Upper lobe of right lung (tissue), 1 donor: ENCODE results near the gene GAS5. TPM values are rescaled to one million over a fixed set of nuclear protein-coding genes. Genes with fewer than 3 reads are reported as not detected.
"Not testable (repeated sequence)": the region's sequence is repeated elsewhere in the genome, so short reads cannot be mapped to it uniquely, and the experiment has no call there.

Source experiments
- ATAC-seq: fragments of 200-7000 bp; cut with Tn5 transposase; one replicate; pipeline ENCODE4 v1.9.1; 2020; ENCODE audit warnings: mild to moderate bottlenecking, moderate library complexity
- DNase-seq: peaks from one replicate; pipeline ENCODE4 v3.0.0-alpha.2; 2020
- H3K27ac ChIP-seq: fragments of 200-600 bp; one replicate; pipeline ENCODE4 v1.8.0; 2022
- H3K27me3 ChIP-seq: fragments of 200-600 bp; one replicate; pipeline ENCODE4 v1.8.0; 2022; ENCODE audit warnings: mild to moderate bottlenecking
- H3K36me3 ChIP-seq: fragments of 200-600 bp; one replicate; pipeline ENCODE4 v1.8.0; 2022
- H3K4me1 ChIP-seq: fragments of 200-600 bp; one replicate; pipeline ENCODE4 v1.8.0; 2022
- H3K4me3 ChIP-seq: fragments of 200-600 bp; one replicate; pipeline ENCODE4 v1.8.0; 2022; ENCODE audit warnings: mild to moderate bottlenecking
- H3K9me3 ChIP-seq: fragments of 200-600 bp; one replicate; pipeline ENCODE4 v1.8.0; 2022
- intact Hi-C: fragments of 100-400 bp; cut with DNase I; formaldehyde crosslinking; loops from one replicate; pipeline ENCODE4 v1.11.0; 2022
- total RNA-seq: library from RNA; stranded (reverse); fragmentation: NEBNext Ultra II Directional; extraction: Animal tissue kit (Norgen Biotek cat#: 25700); gene quantifications from one replicate; pipeline ENCODE4 v1.2.1, GENCODE V29; 2021
- TF ChIP-seq, protein P1 (sequence below): fragments of 200-600 bp; IDR thresholded peaks from one replicate; pipeline ENCODE4 v1.8.0; 2022; ENCODE audit warnings: antibody characterized with exemption
- donor health status: DM: no; HTN: yes; CAD: no; lungs with severe emphysema.

GAS5 gene
- total RNA-seq, 1 donor from 2014 or later = 310 TPM

GRCh38 chr1:173860065-173860464 is 7.7 kb downstream of the GAS5 start:
- Histone ChIP-seq H3K36me3 (peaks cover 78% of the 10 kb centered on the region), H3K9me3 (no peaks in the 10 kb centered on the region), H3K4me3 (no peak overlapping the region), H3K27me3 (no peaks in the 10 kb centered on the region), H3K4me1 (peaks cover 5% of the 10 kb centered on the region), H3K27ac (no peak overlapping the region)
- DNase-seq (no peak), ATAC-seq (no peak)
- TF ChIP-seq, protein P1, sequence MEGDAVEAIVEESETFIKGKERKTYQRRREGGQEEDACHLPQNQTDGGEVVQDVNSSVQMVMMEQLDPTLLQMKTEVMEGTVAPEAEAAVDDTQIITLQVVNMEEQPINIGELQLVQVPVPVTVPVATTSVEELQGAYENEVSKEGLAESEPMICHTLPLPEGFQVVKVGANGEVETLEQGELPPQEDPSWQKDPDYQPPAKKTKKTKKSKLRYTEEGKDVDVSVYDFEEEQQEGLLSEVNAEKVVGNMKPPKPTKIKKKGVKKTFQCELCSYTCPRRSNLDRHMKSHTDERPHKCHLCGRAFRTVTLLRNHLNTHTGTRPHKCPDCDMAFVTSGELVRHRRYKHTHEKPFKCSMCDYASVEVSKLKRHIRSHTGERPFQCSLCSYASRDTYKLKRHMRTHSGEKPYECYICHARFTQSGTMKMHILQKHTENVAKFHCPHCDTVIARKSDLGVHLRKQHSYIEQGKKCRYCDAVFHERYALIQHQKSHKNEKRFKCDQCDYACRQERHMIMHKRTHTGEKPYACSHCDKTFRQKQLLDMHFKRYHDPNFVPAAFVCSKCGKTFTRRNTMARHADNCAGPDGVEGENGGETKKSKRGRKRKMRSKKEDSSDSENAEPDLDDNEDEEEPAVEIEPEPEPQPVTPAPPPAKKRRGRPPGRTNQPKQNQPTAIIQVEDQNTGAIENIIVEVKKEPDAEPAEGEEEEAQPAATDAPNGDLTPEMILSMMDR = no peak
- intact Hi-C loops = no loop called here

- peaks cover 73% of the 10 kb centered on the region for H3K36me3 ChIP-seq
- H3K4me1 ChIP-seq, H3K27ac ChIP-seq, DNase-seq, H3K4me3 ChIP-seq, ATAC-seq, H3K9me3 ChIP-seq, intact Hi-C loops, H3K27me3 ChIP-seq: not testable (repeated sequence)
These were observed 8.2 kb downstream of the GAS5 start for GRCh38 chr1:173859547-173859946.

- Histone ChIP-seq H3K27me3 (no peaks in the 10 kb centered on the region), H3K4me1 (peaks cover 10% of the 10 kb centered on the region), H3K9me3 (no peaks in the 10 kb centered on the region), H3K27ac (no peak overlapping the region), H3K36me3 (peaks cover 59% of the 10 kb centered on the region), H3K4me3 (no peak overlapping the region)
- TF ChIP-seq, protein P1 = no peak
- no peak for ATAC-seq
- DNase-seq = no peak
- intact Hi-C loops = no loop called here
These were observed 10.3 kb downstream of the GAS5 start for GRCh38 chr1:173857363-173857917.

DNA sequence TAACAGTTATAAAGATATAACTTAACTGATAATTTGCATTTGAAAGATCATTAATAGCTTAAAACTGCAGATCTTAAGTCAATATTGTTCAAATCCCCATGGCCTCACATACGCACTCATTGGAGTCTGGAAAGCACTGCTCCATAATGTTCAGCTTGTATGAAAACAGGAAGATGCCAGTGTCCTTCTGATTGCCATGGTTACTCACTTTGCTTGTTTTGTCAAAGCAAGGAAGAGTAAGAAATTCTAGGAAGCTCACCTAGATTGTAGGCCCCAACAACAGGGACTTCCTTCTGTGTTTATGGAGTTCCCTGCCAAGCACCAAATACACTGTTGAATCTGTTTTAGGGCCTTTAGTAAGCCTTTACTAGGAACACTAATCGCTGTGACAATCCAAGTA is 10.9 kb downstream of the GAS5 start:
- H3K27ac ChIP-seq = no peak overlapping the region
- intact Hi-C loops = no loop called here
- no peak overlapping the region for H3K4me3 ChIP-seq
- ATAC-seq = no peak
- H3K4me1 ChIP-seq = peaks cover 11% of the 10 kb centered on the region
- DNase-seq = no peak
- H3K27me3 ChIP-seq = no peaks in the 10 kb centered on the region
- H3K36me3 ChIP-seq = peaks cover 59% of the 10 kb centered on the region
- H3K9me3 ChIP-seq = no peaks in the 10 kb centered on the region
- TF ChIP-seq, protein P1 = no peak

- H3K9me3 ChIP-seq = no peaks in the 10 kb centered on the region
- intact Hi-C loops = no loop called here
- TF ChIP-seq, protein P1 = no peak
- peaks cover 11% of the 10 kb centered on the region for H3K4me1 ChIP-seq
- DNase-seq (no peak), ATAC-seq (no peak)
- H3K27me3 ChIP-seq = no peaks in the 10 kb centered on the region
- no peak overlapping the region for H3K4me3 ChIP-seq
- peaks cover 61% of the 10 kb centered on the region for H3K36me3 ChIP-seq
- no peak overlapping the region for H3K27ac ChIP-seq
These were observed 11.8 kb downstream of the GAS5 start for GRCh38 chr1:173856014-173856413.

DNA sequence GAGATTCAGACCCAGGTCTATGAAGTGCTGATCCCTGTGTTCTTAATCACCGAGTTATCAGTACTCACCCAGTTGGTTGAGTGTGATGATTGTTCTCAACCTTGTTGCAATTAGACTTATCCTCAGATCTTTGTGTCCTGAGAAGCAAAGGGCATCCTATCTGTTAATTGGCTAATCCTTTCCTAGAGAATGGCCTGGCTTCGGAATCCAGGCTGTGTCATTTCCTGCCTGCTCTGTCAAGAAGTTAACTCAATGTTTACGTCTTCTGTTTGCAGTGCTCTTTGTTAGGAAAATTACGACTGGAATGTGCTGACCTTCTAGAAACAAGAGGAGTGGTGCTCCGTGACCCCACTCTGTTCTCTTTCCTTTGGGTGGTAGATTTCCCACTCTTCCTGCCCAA is 14.7 kb downstream of the GAS5 start:
- Histone ChIP-seq H3K27me3 (no peaks in the 10 kb centered on the region), H3K9me3 (no peaks in the 10 kb centered on the region), H3K27ac (peak overlapping the region; percentile 26), H3K4me3 (no peak overlapping the region), H3K36me3 (peaks cover 47% of the 10 kb centered on the region), H3K4me1 (peaks cover 11% of the 10 kb centered on the region)
- ATAC-seq = peak; percentile 80
- TF ChIP-seq, protein P1 = no peak
- DNase-seq = no peak
- intact Hi-C loops = no loop called here
